HG03565 (cell line): ENCODE results near the gene KIAA1143.
A peak's percentile ranks its signal among the peaks of the same experiment; 100 is the strongest.

Source experiments
- ATAC-seq: cut with Tn5 transposase; IDR thresholded peaks from one replicate; pipeline ENCODE4 v1.9.1; 2021; ENCODE audit warnings: mild to moderate bottlenecking, moderate library complexity; ENCODE audit not compliant: unreplicated experiment

Gene KIAA1143

GRCh38 chr3:44761424-44762169 lies at the start of gene KIAA1143, which contains the start of gene KIF15:
Gene KIAA1143, minus strand, starts transcription at chr3:44761619. Its CDS starts 17 bp downstream, at chr3:44761602.
Gene KIF15, plus strand, starts transcription at chr3:44761794. Its CDS starts 72 bp downstream, at chr3:44761866.
- ATAC-seq, result peak; percentile 92

DNA sequence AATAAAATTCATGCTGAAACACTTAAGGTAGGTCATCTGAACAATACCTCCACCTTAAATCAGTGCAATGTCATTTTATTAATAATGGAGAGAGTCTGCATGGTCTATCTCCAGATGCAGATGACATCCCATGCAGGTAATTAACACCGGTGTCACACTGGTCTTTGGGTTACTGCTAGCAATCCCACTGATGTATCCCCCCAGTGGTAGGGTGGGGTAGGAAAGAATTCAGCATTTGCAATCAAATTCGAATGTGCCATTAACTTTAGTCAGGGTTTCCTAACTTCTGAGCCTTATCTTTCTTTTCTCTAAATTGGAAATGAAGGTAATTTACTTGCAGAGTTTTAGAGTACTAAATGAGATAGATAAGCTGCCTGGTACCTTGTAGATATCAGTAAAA lies 44.5 kb upstream of the KIAA1143 start:
- ATAC-seq, result no peak

DNA sequence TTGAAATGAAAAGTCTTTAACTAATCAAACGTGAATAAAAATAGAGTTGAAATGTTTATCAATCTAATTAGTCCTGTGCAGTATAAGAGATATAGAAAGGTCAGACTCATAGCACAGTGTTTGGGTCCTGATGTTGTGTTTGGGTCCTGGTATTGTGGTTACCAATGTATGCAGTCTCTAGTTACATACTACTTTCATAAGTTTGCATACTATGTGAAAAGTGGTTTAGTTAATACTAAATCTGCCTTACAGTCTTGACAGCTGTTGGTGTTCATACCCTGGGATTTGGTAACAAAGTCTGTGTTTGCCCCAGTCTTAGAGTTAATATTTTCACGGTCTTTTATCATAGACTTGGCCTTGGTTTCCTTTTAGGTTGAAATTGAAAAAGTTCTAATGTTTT lies 41.9 kb upstream of the KIAA1143 start:
- no peak for ATAC-seq

GRCh38 chr3:44802011-44802410 lies 40.6 kb upstream of the KIAA1143 start:
- ATAC-seq, result no peak

GRCh38 chr3:44795197-44795596 lies 33.8 kb upstream of the KIAA1143 start:
- ATAC-seq, result no peak

DNA sequence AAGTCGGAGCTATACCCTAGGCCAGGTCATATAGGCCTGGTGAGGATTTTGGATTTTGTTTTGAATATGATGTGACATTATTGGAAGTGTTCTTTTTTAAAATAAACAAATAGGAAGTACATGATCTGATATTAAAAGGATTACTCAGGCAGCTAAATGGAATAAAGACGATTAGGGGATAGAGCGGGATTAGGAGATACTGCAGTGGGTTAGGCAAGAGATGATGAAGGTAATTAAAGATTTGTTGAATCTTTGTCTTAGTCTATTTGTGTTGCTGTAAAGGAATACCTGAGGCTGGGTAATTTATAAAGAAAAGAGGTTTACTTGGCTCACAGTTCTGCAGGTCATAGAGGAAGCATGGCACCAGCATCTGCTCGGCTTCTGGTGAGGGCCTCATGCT lies 21.5 kb upstream of the KIAA1143 start:
- no peak for ATAC-seq

DNA sequence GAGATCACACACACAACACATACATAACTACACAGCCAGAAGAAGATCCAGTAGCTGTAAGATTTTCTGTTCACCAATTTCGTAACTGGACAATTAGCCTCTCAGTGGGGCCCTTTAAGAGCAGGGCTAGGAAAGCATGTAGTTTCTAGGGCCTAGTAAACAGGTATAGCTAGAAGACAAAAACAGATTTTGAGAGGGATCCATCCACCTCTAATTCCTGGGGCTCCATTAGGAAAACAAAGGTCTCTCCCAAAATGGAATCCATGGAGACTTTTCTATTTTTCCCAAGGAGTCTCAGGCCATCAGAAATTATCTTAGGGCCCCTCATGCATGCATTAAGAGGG lies 10.7 kb upstream of the KIAA1143 start:
- ATAC-seq, result no peak

GRCh38 chr3:44771424-44772098 lies 10.1 kb upstream of the KIAA1143 start:
- no peak for ATAC-seq

GRCh38 chr3:44764248-44764647 lies 2.8 kb upstream of the KIAA1143 start:
- no peak for ATAC-seq

DNA sequence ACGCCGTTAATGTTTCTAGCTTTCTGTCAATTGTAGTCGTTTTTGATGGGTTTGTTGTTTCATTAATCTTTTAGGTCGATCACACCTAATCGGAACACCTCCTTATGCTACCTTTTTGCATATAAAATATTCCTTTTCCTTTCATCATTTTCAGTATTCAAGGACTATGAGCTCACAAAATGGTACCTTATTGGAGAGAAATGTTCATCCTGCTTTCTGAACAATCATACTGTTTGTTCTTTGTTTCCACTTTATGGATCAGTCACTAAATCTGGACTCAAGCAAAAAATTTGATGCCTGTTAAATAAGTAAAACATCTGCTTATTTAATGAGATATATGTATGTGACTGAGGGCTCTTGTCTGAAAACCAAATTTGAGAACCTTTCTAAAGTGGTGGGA lies 1.3 kb upstream of the KIAA1143 start:
- ATAC-seq, result no peak

DNA sequence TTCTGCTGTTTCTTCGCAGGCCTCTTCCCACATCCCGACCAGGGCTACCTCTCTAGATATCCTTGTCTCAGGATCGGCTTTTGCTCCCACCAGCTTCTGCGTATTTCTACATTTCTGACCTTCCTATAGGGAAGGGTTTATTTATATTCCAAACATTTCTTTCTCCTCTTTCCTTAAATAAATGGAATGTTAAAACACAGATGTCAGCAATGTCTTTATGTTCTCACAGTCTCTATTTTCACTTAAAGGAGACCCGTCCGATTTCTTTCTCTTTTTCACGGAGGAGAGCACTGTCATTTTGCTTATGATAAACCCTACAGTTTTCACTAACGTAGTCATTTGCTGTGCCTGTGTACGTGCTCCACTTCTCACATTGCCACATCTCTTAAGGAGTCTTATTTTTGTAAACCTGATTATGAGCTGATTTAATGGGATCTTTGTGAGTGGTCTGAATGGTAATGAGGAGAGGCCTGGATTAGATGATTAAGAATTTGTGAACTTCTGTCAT lies 805 bp upstream of the KIAA1143 start:
- no peak for ATAC-seq

GRCh38 chr3:44761101-44761423 lies 357 bp downstream of the KIAA1143 start:
- ATAC-seq, result no peak

DNA sequence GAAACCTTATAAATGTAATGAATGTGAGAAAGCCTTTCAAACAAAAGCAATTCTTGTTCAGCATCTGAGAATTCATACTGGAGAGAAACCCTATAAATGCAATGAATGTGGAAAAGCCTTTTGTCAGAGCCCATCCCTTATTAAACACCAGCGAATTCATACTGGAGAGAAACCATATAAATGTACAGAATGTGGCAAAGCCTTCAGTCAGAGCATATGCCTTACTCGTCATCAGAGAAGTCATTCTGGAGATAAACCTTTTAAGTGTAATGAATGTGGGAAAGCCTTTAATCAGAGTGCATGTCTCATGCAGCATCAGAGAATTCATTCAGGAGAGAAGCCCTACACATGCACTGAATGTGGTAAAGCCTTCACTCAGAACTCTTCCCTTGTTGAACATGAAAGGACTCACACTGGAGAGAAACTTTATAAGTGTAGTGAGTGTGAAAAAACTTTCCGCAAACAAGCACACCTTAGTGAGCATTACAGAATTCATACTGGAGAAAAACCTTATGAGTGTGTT lies 26.7 kb downstream of the KIAA1143 start:
- no peak for ATAC-seq

GRCh38 chr3:44729384-44729910 lies 32.0 kb downstream of the KIAA1143 start, which contains the start of gene ZNF501:
Gene ZNF501, plus strand, starts transcription at chr3:44729635. Its CDS starts 4,787 bp downstream, at chr3:44734422.
- peak; percentile 85 for ATAC-seq

DNA sequence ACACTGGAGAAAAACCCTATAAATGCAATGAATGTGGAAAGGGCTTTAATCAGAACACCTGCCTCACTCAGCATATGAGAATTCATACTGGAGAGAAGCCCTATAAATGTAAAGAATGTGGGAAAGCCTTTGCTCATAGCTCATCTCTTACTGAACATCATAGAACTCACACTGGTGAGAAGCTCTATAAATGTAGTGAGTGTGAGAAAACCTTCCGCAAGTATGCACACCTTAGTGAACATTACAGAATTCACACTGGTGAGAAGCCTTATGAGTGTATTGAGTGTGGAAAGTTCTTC lies 39.4 kb downstream of the KIAA1143 start:
- ATAC-seq, result no peak

DNA sequence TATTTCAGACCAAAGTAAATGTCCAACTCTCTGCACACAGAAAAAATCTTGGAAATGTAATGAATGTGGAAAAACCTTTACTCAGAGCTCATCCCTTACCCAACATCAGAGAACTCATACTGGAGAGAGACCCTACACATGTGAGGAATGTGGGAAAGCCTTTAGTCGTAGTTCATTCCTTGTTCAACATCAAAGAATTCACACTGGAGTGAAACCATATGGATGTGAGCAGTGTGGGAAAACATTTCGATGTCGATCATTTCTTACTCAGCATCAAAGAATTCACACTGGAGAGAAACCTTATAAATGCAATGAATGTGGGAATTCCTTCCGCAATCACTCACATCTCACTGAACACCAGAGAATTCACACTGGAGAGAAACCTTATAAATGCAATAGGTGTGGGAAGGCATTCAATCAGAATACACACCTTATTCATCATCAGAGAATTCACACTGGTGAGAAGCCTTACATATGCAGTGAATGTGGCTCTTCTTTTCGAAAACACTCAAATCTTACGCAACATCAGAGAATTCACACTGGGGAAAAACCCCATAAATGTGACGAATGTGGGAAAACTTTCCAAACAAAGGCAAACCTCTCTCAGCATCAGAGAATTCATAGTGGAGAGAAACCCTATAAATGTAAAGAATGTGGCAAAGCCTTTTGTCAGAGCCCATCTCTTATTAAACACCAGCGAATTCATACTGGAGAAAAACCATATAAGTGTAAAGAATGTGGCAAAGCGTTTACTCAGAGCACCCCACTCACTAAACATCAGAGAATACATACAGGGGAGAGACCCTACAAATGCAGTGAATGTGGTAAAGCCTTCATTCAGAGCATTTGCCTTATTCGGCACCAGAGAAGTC lies 40.0 kb downstream of the KIAA1143 start:
- no peak for ATAC-seq

DNA sequence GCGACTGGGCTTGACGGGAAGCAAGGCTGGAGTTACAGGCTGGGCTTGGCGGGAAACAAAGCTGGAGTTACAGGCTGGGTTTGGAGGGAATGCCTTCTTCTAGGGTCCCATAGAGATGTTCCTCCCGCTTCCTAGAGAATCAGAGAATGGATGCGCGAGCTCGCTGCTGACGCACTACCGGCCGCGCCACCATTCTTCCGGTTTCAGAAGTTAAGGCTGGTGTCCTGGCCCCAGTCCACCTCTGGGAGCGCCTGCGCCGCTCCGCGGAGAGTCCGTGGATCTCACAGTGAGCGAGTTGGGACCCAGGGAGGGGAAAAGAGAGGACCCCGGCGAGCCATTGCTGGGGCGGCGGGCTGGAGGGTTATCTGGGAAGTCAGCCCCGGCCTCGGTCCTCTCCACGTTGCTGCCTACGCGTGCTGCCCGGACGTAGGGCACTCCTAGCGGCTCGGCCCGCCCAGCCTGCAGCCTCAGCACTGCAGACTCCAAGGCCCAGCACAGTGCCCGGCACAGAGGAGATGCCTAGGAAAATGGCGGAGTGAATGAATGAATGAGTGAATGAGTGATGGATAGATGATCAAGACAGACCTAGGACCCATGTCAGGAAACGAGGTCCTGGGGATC lies 48.9 kb downstream of the KIAA1143 start, which contains the start of gene ZNF502:
Gene ZNF502 (plus strand): TSS at position 206 of the 621 bp plus-strand sequence. CDS start 7,602 bp downstream, outside the sequence.
- ATAC-seq, result no peak
